Activated CD4-positive, alpha-beta T cell treated with anti-CD3 and anti-CD28 coated beads, Interleukin-2, amount 50 U/mL, for 24 hours (primary cell): ENCODE results near the gene RPP25L.

Experiments used
- DNase-seq, 2 donors: peaks; one replicate each; pipeline ENCODE4 v3.0.0-alpha.2; 2020; ENCODE audit warnings: low read depth in 1 of 2, low spot score in 1 of 2

The RPP25L gene

DNA sequence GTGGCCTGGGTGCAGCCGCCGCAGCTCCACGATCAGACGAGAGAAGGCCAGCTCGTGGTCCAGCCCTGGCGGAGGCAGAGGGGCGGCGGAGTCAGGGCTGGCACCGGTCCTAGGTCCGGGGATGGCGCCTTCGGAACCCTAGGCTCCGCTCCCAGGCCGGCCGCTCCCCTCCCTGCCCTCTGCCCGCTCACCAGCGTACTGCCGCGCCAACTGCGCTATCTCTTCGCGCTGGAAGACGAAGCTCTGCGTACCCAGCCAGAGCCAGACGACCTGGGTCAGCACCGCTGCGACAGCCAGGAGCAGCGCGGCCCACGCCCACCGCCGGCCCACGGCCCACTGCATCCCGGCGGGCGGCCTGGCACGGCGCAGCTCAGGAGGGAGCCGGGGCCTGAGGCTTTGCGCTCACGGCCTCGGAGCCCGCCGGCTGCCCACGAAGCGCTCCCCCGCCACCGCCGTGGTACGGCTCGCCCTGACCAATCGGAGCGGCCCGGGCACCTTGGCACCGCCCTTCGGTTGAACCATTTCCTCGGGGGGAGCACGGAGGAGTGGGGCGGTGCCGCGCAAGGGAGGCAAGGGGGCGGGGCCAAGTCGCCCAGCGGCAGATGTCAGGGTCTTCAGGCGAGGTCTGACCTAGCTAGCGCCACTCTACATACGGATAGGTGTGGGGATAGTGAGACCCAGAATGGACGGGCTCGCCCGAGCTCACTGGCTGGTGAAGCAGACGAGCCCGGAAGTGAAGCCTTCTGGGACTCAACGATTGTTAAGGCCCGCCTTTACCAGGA lies 25.6 kb upstream of the RPP25L start, which contains the start of gene SIGMAR1:
Gene SIGMAR1 (minus strand): TSS at position 432 of the 782 bp plus-strand sequence. CDS start 90 bp downstream, at position 342.
- peak; percentile 89 to 91 for DNase-seq

DNA sequence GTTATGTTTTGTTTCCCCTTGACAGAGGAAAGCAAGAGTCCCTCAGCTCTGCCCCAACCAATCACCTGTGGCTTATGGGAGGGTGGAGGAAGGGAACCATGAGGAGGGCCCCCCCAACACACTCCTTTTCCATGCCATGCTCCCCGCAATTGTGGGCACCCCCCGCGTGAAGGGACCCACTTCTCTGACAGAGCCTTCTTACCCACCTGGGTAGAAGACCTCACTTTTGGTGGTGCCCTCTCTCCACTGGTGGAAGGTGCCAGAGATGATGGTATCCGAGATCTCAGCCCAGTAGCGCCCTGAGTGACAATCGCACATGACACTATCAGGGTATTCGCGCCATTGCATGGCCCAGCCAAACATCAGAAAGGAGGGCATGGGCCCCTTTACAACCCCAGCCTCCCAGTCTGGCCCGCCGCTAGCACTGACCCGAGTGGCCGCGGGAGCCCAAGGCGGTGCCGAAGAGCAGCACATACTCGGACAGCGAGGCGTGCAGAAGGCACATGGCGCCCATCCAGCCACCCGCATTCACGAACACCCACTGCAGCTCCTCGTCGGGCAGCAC lies 25.0 kb upstream of the RPP25L start:
- no peak for DNase-seq

DNA sequence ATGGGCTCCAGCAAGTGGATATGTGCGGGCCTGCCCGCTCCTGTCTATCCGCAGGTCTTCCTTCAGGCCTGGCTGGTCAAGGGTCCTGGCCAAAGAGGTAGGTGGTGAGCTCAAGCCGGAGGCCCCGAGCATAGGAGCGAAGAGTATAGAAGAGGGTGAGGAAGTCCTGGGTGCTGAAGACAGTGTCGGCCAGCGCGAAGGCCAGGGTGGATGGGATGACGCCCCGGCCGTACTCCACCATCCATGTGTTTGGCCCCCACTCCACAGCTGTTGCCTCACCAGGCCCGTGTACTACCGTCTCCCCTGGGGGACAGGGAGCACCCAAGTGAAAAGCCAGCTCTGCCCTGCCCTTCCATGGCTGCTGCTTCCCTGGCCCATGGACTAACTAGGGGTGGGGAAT lies 23.7 kb upstream of the RPP25L start:
- DNase-seq, result no peak

DNA sequence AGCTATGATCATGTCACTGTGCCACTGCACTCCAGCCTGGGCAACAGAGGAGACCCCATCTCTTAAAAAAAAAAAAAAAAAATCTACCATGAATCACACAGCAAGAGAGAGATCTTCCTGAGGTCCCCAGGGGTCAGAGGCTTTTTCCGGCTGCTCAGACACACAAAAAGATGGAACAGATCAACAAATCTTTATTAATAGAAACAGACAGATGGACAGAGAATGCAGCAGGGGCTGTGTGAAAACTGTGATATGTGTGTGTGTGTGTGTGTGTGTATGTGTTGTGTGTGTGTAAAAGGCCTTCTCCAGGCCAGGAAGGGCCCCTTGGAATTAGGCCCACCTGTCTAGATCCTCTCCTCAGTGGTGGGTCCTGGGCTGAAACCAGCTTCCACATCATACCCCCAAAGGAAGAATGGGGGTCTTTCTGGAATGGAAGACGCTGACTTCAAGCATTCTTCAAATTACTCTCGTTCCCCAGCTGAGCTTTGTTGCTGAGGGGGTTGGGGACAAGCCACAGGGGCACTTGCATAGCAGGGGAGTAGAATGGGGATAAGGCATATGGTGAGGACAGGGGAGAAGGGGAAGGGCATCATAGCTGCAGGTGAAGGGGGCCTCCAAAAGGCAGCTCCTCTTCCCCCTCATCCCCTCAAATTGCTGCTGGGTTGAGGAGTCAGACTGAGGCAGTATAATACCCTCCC lies 22.8 kb upstream of the RPP25L start:
- DNase-seq, result no peak

DNA sequence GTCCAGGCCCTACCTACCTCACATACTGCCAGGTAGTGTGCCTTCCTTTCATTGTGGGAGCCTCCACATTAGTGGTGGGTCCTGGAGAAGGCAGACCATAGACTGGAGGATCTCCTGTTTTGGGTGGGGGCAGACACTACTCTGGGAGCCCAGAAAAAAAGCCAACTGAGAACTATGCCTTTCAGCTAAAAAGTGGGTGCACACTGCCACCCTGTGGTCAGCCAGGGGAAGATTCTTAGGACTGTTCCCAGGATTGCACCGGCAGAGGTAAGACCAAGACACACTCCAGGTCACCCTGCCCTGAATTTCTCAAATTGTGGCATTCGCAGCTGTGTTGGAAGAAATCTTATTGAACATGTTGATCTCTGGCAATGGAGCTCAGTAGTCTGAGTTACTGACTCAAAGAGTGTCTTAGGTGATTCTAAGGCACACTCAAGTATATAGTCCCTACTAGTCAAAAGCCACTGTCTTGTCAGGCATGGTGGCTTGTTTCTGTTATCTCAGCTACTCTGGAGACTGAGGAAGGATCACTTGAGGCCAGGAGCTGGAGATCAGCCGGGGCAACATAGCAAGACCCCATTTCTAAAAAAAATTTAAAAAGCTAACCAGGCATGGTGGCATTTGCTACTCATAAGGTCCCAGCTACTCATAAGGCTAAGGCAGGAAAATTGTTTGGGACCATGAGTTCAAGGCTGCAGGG lies 22.1 kb upstream of the RPP25L start:
- DNase-seq, result peak; percentile 56 to 69

DNA sequence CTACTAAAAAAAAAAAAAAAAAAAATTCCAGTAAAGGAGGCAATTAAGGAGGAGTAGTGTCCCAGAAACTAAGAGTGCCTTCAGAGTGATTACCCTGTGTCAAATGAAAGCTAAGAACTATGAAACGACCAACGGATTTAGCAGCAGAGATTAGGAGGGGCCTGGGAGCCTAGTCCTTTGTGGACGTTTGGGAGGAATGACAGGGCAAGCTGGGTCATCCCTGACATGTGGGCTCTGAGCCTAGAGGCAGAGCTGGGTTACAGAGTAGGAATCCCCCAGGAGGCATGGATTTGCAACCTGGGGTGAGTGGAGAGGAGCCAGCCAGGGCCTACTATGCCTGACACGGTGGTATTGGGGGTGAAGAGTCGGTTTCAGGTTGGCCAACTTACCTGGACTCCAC lies 21.3 kb upstream of the RPP25L start:
- no peak for DNase-seq

DNA sequence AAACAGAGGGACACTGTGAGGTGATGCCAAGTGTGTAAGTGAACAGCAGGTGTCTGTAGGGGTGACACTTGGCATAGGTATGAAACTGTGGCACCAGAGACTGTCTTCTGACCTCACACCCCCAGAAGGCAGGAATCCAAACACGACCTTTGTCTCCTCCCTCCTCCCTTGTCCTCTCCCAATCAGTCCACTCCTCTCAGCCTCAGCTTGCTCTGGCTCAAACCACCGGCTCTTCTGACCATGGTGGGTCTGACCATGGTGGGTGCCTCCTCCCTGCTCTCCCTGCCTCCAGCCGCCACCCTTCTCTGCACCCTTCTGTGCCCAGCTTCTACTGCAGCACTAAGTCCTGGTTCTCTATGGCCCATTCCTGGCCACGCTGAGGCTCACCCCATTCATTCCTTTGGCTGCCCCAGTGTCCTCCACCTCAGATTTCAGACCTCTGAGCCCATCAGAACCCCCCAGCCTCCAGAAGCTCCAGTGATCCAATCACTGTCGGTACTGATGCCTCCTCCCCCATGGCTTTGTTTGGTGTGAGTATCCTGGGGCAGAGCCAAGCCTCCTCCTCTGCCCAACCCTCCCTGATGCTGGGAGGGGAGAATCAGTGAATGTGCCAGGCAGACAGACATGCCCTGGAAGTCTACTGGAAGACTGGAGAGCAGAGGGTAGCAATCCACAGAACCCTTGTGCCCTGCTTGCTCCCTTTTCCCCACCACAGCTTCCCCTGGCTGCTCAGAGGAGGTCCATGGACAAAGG lies 18.7 kb upstream of the RPP25L start:
- no peak for DNase-seq

DNA sequence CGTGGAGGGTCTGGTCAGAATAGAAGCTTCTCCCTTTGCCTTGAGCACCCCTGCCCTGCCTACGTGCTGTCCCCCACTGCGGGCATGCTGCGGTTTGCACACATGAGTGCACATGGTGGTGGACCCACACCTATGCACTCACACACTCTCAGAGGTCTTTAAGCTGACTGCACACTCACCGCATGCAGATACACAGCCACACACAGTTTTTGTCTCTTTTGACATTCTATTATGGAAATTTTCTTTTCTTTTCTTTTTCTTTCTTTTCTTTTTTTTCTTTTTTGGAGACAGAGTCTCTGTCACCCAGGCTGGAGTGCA lies 17.6 kb upstream of the RPP25L start:
- DNase-seq, result no peak

DNA sequence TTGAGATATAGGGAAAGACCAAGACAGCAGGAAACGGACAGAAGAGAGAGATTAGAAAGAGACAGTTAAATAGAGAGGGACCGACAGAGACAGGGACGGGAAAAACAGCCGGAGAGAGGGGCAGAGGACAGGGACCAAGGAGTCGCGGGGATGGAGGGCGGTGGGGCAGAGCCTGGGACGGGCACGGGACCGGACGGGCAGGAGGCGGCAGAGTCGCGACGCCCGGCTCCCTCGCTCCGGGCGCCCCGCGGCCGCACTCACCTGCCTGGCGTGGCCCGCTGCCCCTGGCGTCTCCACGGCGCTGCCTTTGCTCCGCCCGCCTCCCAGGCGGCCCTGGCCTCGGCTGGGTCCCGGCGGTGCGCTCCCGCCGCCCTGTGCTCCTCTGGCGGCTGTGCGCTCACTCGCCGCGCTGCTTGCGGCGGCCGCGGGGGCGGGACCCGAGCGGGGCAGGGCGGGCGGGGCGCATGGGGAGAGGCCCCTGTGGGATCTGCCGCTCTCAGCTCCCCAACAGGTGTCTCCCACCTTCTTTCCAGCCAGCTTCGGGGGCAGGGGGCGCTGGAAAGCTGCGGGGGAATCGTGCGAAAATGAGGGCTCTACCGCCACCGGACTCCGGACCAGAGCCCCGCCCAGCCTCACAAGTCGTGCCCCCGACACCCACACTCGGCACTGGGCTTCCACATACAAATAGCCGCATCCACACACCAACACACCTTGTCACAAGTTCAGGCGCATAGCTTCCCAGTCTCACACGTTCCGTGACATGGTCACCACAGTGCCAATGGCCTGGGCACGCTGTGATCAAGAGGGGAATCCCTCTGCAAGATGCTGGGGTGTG lies 17.0 kb upstream of the RPP25L start, which contains the start of gene ARID3C:
Gene ARID3C (minus strand): TSS at position 411 of the 835 bp plus-strand sequence. CDS start 1,052 bp downstream, outside the sequence.
- no peak for DNase-seq

DNA sequence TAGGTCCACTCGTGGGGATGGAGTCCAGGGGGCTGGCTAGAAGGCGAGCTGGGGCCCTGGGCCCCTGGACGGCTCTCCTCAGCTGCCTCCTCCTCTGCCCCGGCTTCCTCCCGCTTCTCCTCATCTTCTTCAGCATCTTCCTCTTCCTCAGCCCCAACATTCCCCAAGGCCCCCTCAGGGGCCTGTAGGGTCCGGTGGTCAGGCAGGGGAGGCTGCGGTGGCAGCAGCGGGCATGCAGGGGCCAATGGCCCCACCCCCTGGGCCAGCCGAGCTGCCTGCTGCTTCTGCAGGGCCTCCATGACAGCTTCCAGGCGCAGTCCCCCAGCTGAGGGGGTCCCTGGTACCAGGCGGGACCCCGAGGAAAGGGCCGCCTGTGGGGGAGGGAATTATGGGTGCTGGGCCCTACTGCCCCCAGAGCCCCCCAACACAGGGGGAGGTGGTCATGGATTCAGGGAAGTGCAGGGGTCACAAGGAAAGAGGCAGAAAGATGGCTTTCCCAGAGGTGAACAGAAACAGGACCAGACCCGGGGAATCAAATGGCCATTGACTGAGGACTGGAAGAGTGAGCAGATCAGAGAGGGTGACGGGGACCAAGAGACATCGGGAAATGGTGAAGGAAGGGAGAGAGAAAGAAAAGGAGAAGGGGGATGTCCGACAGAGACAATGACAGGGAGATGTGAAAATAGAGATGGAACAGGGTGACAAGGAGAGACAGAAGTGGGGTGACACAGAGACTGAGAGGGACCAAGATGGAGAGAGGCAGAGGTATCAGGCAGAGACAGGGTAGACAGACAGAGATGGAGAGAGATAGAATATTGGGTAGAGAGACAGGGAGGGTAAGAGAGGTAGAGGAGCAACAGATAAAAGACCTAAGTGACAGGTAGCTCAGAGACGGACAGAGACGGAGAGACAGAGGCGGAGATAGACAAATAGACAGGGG lies 16.1 kb upstream of the RPP25L start:
- DNase-seq, result no peak

DNA sequence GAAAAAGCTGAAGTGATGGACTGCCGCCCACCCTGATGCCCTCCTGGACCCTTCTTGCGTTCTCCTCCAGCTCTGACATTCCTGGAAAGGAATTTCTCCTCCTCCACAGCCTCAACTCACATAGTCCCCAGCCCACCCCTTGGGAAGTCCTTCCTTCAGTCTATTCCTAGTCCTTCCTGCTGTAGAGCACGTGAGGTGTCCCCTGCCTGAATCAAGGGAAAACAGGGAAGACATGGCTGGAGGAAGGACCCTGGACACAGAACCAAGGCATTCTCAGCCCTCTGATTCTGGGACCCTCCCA lies 13.2 kb upstream of the RPP25L start:
- no peak for DNase-seq

DNA sequence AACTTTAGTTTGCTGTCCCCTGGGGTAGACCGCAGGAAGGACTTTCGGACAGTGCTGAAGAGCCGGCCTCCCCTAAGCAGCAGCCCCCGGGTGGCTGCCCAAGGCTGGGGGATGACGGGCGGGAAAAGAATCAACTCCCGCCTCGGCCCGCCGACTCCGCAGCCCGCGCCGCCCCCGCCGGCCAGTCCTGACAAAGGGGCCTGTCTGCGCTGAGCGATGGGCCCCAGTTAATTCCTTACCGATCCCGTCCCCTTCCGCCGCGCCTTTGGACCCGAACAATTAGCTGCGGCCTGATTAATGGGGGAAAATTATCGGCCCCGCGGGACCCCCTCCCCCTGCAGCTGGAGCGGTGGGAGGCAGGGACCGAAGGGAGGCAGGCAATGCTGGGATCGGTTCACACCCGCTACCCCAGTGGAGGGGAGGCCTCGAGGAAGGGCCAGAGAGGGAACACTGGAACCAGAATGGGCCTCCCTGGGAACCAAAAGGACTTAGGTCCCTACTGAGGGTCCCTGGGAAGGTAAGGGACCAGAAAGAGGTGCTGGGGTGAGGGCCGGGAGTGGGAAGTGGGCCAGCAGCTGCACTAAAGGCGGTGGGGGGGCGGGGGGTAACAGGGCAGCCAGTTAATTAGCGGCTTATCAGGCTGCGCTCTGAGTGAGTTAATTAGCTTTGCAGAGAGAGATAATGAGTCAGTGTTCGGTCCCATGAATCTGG lies 12.7 kb upstream of the RPP25L start:
- DNase-seq, result no peak

DNA sequence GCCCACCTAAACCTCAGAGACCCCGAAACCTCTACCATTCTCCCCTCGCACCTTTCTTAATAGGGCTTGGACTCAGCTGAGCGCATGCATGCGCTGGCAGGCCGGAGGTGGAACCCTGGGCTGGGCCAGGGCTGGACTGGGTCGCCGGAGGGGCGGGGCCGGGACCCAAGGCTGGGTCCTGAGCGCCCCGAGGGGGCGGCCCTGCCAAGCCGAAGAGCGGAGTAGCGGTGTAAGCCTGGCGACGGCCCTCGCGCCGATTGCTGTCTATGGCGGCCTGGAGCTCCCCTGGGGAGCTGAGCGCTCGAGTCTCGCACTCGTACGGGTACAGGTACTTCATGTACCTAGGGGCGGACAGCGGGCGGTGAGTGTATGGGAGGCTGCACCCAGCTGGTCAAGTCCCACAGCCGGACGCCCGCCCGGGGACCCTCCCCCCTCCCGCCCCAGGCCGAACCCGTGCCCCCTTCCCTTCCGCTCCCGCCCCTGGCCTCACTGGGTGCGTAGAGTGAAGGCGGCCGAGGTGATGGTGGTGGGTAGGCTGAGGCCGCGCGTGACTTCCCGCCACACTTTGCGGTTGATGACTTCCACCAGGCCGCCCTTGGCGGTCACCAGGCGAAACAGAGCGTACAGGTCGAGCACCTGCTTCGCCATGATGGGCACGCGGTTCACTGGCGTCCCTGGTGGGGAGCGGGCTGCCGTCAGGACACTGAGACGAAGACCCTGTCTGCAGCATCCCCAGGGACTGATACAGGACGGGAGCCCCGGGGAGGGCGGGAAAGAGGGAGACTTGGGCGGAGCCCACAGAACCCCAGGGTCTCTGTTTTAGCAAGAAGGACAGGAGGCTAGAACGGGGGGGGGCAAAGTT lies 11.7 kb upstream of the RPP25L start:
- no peak for DNase-seq

DNA sequence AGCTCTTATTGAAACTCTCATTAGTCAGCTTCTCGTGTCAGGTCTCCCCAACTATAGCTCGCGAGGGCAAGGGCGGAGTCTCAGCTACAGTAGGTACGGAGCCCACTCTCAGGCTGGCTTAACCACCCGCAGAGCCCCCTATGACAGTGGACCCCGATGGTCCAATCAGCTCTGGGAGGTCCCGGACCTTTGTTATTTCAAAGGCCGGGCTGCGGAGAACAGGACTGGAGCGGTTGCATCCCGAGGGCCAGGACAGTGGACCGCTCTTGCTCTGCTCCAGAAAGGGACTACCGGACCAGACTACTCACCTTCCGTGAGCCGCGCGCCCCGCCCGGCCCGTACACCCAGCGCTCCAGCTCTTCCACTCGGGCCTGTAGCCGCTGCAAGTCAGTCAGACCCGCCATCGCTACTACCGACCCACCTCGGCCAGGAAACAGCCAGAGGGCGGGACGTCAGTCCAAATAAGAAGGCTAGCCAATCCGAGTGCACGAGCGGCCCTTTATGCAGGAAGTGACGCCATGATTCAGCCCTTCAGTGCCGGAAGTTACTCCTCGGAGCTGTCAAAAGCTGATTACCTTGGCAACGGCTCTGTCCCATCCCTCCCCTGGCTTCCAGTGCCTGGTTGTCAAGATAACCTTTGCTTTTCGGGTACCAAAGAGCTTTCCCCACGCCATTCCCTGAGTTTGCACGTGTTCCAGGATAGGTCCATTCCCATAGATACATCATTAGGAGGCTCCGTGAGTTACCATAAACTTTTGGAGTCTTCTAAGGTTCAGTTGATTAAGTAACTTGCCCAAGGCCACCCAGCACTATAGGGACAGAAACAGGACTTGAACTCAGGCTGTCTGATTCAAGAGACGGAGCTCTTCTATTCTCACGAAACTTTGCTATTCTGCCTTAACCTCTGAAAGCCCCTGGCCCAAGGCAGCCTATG lies 8.4 kb upstream of the RPP25L start, which contains the start of gene DCTN3:
Gene DCTN3 (minus strand): TSS at position 435 of the 934 bp plus-strand sequence. CDS start 31 bp downstream, at position 404.
- DNase-seq, result peak; percentile 71 to 92

DNA sequence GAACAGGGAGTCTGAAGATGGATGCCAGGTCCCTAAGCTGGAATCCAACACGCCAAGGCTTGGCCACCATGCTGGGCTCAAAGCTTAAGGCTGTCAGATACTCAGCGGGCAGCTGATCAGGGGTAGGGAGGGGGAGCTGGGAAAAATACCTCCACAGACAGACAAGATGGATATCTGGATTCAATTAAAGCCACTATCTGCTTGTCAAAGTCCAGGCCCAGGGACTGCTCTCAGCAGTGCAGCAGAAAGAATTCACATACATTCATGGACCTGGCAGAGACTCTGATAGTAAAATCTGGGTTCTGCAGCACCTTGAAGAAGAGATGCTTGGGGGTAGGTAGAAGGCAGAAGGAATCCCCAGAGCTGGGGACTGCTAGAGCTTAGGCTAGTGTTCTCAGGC lies 3.2 kb upstream of the RPP25L start:
- no peak for DNase-seq

DNA sequence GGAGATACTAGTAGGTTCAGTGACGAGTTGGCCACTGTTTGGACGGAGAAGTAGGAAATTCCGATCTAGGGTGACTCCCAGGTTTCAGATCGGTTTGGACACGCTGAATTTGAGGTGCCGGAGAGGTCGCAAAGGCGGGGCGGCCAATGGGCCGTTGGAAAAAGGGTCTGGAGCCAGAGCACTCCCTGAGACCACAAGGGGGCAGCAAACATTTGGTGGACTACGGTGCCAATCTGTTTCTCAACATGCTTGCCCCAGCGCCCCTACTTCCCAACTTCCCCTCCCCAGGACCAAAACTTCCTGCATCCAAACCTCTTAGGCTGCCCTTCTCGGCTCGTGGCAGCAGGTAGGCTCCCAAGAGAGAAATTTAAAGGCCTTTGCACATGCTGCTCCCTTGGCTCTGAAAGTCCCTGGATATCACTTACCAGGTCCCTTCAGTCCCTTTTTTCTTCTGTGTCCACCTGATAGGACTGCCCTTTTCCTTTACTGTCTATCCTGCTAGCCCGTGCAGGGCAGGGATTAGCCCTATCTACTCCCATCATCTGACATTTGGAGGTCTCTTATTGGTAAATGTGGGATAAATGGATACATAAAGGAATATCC lies 992 bp upstream of the RPP25L start:
- peak; percentile 38 to 54 for DNase-seq
